Left renal pelvis (tissue), 4 donors: ENCODE measurements around the gene PODN. TPM values are rescaled to one million over a fixed set of nuclear protein-coding genes. Genes with fewer than 3 reads are reported as not detected.

Experiments used
- DNase-seq, 4 donors: peaks; one replicate each; pipeline ENCODE4 v3.0.0-alpha.2; 2013; ENCODE audit warnings: low read depth in 4 of 4, low spot score in 3 of 4
- polyA plus RNA-seq, 4 donors: library from polyadenylated mRNA; unstranded; fragments of 120-200 nt; gene quantifications; one replicate each; pipeline ENCODE4 v1.2.1, GENCODE V29; 2013; ENCODE audit not compliant: insufficient read length in 4 of 4

PODN gene
- polyA plus RNA-seq, 4 donors = 2.1 to 26.4 (median 2.7) TPM

DNA sequence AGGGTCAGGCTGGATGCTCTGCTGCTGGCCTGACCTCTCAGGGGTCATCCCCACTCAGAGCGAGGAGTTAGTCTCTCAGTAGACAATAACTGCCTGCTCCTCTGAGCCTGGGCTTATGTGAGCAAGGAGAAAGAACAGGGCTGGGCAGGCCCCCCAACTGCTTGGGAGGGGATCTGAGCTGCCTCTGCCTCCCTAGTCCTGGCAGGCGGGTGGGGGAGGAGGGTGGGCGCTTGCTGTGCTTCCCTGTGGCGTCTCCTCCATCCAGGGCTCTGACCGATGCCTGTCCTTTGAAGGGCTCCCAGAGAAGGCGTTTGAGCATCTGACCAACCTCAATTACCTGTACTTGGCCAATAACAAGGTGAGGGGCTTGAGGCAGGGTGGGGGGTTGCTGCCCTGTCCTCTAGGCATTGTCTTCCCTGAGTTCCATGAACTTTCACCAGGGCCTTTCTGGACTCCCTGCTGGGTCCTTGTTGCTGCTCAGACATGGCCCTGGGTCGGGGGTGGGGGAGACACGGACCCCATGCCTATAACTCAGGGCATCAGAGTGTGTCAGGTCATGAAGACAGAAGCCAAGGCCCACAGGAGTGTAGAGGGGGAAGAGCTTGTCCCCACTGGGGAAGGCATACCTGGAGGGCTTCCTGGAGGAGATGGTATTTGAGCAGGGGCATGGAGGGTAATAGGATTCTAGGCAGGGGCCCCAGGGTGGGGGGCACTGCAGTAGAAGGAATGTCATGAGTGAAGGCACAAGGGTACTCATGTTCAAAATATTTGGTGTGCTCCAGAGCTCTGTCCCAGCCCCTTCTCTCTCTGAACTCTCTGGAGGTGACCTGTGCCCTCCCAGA is 12.5 kb downstream of the PODN start:
- no peak for DNase-seq

DNA sequence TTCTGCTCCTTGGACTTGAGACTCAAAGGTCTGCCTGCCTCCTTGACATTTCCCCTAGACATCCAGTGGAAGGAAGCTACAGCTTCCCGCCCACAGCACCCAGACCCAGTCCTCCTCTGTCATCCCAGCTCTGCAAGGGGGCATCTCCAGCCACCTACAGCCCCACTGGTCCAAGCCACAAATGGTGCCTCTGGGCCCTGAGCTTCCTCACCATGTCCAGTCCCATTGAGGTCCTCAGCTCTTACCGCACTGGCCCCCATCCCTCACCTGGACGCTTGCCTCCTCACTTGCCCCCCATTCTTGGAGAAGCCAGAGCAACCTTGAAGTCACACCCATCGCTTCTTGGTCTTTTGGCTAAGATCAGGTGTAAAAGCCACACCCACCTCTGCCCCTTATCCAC is 13.2 kb downstream of the PODN start:
- no peak for DNase-seq

DNA sequence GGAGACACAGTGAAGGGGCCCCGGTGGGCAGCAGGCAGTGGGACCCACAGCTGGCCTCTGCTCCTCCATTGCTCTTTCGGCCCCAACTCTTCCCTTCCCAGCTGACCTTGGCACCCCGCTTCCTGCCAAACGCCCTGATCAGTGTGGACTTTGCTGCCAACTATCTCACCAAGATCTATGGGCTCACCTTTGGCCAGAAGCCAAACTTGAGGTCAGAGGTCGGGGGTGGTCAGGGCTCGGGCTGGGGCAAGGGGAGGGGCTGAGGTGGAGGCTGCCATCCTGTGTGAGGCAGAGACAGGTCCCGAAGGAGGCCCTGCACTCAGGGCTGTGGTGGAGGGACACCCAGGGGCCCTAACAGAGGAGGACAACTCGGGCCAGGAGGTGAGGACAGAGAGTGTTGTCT is 13.7 kb downstream of the PODN start:
- DNase-seq = no peak

DNA sequence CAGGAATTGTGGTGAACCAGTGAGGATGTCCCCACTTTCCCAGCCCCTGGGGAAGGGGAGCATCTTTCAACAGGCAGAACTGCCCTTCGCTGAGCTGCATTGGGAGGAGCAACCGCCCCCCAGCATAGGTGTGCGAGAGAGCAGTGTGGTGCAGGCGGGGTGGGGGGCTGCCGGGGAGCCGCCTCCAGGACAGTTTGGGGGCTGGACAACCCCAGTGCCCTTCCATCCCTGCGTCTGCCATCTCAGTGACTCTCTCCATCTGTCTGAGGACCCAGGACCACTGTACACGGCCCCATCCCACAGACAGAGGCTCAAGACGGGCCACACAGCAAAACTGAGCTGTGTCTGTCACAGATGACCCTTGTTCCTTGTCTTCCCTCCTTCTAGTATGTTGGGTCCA is 14.2 kb downstream of the PODN start:
- no peak for DNase-seq

DNA sequence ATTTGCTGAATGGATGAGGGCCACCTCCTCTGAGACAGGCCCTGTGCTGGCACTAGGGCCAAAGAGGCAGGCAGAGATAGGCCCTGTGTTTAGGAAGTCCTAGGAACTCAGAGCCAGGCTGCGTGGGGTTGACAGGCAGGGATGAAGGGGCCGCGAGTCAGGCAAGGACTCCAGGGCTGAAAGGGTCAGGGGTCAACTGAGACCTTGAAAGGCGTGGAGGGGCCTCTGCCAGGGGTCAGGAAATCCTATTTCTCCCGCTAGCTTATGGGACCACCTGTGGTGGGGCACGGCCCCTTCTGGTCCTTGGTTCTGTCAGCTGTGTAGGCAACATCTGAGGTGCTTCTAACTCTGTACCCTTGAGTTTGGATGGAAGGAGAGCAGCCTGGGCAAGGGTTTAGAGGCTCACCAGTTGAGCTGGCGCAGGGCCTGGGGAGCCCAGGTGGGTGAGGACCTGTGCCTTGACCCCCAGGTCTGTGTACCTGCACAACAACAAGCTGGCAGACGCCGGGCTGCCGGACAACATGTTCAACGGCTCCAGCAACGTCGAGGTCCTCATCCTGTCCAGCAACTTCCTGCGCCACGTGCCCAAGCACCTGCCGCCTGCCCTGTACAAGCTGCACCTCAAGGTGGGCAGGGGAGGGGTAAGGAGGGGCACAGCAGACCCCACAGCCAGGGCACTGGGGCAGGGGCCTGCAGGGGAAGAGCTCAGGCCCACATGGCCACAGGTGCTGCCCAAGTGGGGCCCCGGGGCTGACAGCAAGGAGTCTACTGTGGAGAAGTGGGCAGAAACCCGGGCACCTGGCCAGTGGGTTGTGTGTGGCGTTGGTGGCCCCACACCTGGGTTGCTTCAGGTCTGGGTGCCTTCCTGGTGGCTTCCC is 14.9 kb downstream of the PODN start:
- DNase-seq = no peak

DNA sequence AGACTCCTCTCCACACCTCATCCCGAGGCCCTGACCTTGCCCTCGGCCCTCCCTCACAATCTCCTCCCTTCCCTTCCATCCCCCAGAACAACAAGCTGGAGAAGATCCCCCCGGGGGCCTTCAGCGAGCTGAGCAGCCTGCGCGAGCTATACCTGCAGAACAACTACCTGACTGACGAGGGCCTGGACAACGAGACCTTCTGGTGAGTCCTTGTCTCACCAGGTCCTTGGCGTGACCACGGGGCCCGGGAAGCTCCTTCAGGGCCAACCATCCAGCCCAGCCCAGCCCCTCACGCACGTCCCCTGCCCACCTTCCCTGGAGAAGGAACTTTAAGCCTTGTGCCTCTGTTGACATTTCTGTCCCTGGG is 15.6 kb downstream of the PODN start:
- no peak for DNase-seq

DNA sequence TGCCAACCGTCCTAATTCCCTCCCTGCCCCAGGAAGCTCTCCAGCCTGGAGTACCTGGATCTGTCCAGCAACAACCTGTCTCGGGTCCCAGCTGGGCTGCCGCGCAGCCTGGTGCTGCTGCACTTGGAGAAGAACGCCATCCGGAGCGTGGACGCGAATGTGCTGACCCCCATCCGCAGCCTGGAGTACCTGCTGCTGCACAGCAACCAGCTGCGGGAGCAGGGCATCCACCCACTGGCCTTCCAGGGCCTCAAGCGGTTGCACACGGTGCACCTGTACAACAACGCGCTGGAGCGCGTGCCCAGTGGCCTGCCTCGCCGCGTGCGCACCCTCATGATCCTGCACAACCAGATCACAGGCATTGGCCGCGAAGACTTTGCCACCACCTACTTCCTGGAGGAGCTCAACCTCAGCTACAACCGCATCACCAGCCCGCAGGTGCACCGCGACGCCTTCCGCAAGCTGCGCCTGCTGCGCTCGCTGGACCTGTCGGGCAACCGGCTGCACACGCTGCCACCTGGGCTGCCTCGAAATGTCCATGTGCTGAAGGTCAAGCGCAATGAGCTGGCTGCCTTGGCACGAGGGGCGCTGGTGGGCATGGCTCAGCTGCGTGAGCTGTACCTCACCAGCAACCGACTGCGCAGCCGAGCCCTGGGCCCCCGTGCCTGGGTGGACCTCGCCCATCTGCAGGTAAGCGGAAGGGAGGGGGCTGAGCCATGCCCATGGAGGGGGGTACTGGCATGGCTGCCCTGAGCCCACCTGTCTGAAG is 16.5 kb downstream of the PODN start:
- DNase-seq = no peak

DNA sequence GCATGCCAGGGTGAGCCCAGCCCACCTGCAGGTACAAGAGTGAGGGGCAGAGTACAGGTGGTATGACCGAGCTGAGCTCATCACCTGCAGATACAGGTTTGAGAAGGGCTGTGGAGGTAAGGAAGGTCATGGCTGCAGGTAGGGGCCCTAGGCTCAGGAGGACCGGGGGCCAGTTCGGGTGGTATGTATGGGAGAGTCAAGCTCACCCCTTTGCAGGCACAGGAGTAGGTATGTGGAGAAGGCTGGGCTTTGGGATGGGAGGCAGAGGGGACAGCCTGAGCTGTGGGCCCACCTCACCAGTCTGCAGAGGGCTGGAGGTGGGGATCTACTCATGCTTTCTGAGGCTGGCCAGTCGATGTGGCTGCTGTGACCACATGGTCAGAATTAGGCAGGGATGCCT is 17.2 kb downstream of the PODN start:
- DNase-seq = no peak

DNA sequence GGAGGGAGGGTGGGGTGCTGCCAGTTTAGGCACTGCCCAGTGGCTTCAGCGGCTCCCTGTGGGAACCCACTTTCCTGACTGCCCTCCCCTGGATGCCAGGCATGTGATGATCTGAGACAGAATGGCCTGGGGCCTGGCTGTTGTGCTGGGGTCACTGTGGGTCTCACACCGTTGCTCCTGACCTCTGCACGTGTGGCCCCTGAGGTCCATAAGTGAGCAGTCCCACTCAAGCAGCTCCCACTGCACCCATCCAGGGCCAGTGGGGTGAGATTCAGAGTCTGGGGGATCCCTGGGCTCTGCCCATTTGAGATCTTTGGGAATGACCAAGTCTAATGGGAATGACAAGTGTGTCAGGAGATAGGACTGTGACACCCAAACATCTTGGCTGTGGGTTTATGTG is 18.0 kb downstream of the PODN start:
- no peak for DNase-seq

DNA sequence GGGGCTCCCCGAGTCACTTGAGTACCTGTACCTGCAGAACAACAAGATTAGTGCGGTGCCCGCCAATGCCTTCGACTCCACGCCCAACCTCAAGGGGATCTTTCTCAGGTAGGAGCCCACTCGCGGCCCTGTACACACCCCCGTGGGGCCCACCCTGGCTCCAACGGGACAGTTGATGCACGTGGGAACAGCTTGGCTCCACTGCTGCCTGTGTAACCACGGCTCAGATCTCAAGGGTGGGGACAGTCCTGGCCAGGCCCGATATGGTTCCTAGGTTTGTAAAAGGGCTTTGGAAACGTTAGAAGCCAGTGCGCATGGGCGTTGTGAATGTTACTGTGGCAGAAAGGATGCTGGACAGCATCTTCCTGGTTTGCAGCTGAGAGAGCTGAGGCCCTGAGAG is 18.8 kb downstream of the PODN start:
- no peak for DNase-seq

DNA sequence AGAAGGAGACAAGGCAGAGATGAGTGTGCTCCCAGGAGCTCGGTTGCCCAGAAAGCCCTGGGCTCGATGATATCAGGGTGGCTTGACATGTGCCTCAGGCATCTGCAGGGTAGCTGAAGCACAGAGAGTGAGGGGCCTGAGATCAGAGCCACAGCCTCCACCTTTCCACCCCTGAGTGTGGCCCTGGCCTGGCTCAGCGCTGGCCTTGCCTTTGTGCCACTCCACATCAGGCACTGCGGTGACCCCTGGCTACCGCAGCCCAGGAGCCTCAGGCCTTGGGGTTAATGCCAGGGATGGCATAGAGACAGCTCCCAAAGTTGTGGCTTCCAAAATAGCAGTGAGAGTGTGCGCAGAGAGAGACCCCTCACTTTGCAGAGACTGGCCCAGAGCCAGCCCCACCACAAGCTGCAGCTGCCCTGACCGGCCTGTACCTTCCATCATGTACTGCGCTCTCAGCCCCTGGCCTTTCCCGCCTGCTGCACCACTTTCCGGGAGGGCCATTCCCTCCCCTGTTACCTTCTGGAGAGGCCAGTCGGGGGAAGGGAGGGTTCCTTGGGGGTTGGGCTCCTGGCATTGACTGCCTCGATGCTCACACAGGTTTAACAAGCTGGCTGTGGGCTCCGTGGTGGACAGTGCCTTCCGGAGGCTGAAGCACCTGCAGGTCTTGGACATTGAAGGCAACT is 19.5 kb downstream of the PODN start:
- DNase-seq = no peak

DNA sequence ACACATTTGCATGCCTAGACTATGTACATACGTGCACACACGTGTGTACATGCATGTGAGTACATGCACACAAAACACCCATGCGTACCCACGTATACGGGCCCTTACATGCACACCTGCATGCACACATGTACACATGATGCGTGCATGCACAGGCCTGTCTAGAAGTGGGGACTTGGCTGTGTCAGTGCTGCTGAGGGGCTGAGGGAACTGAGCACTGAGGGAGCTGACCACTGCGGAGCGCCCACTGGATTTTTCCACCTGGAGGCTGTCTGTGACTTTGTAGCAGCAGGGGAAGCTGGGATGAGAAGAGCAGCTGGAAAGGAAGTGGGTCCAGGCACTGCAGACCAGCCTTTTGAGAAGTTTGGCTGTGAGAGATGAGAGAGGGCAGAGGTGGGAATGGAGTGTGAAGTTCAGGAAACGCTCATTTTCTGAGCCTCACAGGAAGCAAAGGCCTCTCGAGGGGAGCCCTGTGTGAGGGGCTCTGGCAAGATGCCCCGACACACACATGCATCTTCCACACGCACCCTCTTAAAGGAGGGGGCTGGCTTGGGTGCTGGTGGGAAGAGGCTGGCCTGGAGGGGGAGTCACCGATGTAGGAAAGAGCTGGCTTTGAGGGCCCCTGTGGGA is 20.9 kb downstream of the PODN start:
- DNase-seq = no peak

DNA sequence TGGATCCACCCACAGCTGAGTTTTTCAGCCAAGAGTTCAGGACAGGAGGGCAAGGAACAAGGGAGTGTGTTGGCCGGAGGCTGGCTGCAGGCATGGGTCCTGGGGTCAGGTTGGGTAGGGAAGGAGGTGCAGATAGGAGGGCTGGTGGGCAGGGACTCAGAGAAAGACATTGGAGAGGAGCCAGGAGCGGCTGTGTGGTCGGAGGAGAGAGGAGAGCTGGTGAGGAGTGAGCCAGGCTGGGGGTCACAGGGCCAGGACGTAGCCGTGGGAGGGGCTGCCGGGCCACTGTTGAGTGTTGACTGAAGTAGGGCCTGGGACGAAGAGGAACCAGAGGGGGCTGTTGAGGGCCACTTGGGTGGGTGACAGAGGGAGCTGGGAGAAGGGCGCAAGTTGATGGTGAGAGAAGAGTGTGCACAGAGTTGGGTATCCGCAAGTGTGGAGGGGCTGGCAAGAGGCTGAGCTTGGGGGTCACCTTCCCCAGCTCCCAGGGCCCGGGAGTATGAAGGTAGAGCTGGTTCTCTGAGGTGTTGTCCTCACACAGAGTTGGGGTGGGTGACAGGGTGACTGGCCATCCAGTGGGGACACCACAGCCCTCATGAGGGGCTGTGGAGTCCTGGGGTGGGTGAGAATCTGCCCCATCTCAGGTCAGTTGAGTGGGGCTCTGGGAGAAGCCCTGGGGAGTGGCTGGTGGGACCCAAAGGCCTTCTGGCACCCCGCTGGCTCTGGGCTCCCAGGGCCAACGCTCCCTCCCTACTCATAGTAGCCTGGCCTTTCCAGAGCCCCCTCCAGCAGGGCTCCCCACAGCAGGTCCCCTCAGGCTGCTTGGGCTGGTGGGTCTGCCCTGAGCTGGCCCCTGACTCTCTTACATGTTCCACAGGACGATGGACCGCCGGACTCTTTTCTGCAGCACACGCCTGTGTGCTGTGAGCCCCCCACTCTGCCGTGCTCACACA is 21.9 kb downstream of the PODN start:
- no peak for DNase-seq

DNA sequence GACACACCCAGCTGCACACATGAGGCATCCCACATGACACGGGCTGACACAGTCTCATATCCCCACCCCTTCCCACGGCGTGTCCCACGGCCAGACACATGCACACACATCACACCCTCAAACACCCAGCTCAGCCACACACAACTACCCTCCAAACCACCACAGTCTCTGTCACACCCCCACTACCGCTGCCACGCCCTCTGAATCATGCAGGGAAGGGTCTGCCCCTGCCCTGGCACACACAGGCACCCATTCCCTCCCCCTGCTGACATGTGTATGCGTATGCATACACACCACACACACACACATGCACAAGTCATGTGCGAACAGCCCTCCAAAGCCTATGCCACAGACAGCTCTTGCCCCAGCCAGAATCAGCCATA is 22.6 kb downstream of the PODN start:
- no peak for DNase-seq

DNA sequence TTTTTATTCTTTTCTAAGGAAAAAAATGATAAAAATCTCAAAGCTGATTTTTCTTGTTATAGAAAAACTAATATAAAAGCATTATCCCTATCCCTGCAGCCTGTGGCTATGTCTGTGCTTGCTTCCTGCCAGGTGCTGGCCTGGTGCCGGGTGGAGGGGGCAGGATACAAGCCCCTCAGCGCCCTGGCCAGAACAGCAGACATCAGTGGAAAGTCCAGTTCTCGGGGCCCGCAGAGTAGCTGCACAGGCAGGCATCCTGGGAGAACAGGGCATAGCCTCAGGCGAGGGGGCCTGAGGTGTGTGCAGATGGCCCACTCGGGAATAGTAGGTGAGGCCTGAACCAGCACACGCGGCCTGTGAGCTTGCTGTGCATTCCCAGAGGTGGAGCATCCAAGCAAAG is 23.4 kb downstream of the PODN start:
- no peak for DNase-seq

DNA sequence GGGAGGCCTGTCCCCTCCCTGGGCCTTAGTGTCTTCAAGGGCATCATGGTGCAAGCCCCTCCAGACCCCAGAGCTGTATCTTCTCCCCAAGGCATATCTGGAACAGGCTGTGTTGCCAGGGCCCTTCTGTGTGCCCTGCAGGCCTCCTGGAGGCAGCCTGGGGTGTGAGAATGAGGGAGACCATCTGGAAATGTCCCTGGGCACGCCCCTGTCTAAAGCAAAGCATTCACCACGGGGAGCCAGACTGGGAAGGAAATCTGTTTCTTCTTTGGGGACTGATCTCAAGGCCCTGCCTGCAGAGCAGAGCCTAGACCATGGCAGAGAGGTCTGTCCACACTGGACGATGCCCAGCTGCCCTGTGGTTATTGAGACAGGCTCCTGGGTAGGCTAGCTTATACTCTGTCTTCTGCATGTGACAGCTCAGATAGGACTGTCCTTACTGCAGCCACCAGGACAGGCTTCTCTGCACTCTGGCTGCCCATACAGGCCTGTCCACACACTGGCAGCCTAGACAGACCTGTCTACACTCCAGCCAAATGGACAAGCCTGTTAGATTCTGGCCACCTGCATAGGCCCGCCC is 24.6 kb downstream of the PODN start:
- no peak for DNase-seq

DNA sequence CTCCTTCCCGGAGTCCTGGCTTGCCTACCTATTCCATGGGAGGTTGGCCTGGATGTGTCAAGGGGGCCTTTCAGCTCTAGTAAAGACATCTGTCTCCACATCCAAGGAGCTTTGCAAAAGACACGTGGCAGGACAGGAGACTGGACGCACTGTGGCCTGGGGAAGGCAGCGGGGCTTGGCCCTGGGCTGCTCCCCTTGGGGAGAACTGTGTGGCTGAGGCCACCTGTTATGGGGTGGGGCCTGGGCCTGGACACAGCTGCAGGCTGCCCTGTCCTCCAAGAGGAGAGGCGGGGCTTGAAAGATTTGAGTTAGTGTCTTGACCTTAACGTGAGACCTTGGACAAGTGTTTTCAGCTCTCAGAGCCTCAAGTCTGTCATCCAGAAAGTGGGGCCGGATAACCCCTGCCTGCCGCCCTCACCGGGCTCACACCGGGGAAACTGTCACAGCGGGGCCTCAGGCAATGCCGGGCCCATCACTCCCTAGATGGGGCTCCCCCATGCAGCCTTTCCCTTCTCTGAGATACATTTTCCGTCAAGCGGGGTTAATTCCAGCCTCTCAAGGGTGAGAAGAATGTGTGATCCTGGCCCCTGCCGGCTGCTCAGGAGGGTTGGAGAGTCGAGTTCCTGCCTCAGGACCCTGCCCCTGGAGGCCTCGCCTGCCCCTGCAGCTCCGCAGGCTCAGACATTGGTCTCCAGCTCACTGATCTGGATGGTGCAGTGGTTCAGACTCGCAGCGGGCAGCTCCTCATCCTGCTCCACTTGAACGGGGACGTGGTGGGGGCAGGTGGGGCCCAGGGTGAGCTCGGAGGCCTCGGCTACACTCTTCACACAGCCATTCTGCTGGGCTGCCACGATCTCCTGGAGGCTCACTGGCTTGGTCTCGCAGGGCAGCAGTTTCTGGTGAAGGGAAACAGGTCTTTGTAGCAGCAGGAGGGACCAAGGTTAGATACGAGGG is 25.6 kb downstream of the PODN start:
- no peak for DNase-seq
